ENCODE measurements around the gene SEC22C. TPM values are rescaled to one million over a fixed set of nuclear protein-coding genes. Genes with fewer than 3 reads are reported as not detected.

The SEC22C gene
- total RNA-seq, 1 donor from 2014 or later, result 73.3 TPM

DNA sequence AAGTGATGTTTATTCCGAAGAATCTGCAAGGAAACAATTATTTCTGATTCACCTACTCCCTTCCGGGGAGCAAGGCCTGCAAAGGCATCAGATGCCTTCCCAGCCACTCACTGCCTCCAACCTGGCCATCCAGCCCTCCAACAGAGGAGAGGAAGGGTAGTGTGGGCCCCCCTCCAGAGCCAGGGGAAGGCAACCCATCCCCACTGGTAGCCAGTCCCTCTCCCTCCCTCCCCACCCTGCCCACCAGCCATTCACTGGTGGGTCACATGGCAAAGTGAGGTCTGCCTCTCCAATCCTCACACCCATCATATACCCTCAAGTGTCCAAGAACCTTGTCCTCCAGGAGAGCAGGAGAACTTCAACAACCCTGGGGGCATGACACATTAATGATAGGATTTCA is 81.7 kb downstream of the SEC22C start:
- H3K4me3 ChIP-seq (ENCODE audit: low read depth, low read length), result no peak overlapping the region
- no peaks in the 10 kb centered on the region for H3K36me3 ChIP-seq (ENCODE audit: control insufficient read depth, insufficient read depth, low read length)
- H3K27me3 ChIP-seq (ENCODE audit: control insufficient read depth, insufficient read depth, low read length), result peaks cover 52% of the 10 kb centered on the region
- TF ChIP-seq CTCF (IDR thresholded peaks at IDR 0.05; ENCODE audit: insufficient read depth, low read length, poor library complexity, severe bottlenecking), result no peak
- no peak for DNase-seq (ENCODE audit: low read depth)

- H3K4me3 ChIP-seq (ENCODE audit: low read depth, low read length), result no peak overlapping the region
- TF ChIP-seq CTCF (IDR thresholded peaks at IDR 0.05; ENCODE audit: insufficient read depth, low read length, poor library complexity, severe bottlenecking), result no peak
- H3K36me3 ChIP-seq (ENCODE audit: control insufficient read depth, insufficient read depth, low read length), result no peaks in the 10 kb centered on the region
- no peak for DNase-seq (ENCODE audit: low read depth)
- peaks cover 52% of the 10 kb centered on the region for H3K27me3 ChIP-seq (ENCODE audit: control insufficient read depth, insufficient read depth, low read length)
Measured at GRCh38 chr3:42499478-42499871, 82.3 kb downstream of the SEC22C start.

- DNase-seq (ENCODE audit: low read depth), result no peak
- no peak for TF ChIP-seq CTCF (IDR thresholded peaks at IDR 0.05; ENCODE audit: insufficient read depth, low read length, poor library complexity, severe bottlenecking)
- Histone ChIP-seq H3K4me3 (ENCODE audit: low read depth, low read length) (no peak overlapping the region), H3K27me3 (ENCODE audit: control insufficient read depth, insufficient read depth, low read length) (peaks cover 49% of the 10 kb centered on the region), H3K36me3 (ENCODE audit: control insufficient read depth, insufficient read depth, low read length) (no peaks in the 10 kb centered on the region)
Measured at GRCh38 chr3:42498791-42499477, 82.8 kb downstream of the SEC22C start.

DNA sequence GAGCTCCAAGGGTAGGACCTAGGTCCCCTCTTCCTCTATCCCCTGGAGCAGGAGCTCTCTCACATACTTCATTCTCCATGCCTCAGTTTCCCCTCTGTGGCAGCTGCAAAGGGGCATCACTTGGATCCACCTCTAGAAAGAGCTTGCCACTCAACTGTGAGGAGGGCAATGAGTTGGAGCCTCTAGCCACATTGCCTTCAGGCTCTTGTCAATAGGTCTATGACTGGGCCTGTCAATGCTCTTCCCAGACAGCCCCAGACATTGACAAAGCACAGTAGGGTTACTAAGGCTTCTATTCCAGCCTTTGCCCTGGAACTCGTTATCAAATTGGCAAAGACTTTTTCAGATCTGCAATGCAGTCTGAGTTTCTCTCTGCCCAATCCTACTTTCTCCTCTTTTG is 83.7 kb downstream of the SEC22C start:
- Histone ChIP-seq H3K27me3 (ENCODE audit: control insufficient read depth, insufficient read depth, low read length) (peaks cover 44% of the 10 kb centered on the region), H3K4me3 (ENCODE audit: low read depth, low read length) (no peak overlapping the region), H3K36me3 (ENCODE audit: control insufficient read depth, insufficient read depth, low read length) (no peaks in the 10 kb centered on the region)
- DNase-seq (ENCODE audit: low read depth), result no peak
- no peak for TF ChIP-seq CTCF (IDR thresholded peaks at IDR 0.05; ENCODE audit: insufficient read depth, low read length, poor library complexity, severe bottlenecking)

Other genes with a start within 250 kb of the SEC22C start
- gene LYZL4, start 171.4 kb downstream of the SEC22C start, total RNA-seq, result not detected in 2 replicates
- gene VIPR1, start 79.3 kb downstream of the SEC22C start, total RNA-seq, result 1.3 and 3.7 TPM in 2 replicates
- gene SS18L2, start 8.9 kb upstream of the SEC22C start, total RNA-seq, result 31.6 and 31.8 TPM in 2 replicates
- gene NKTR, start 18.7 kb upstream of the SEC22C start, total RNA-seq, result 29.8 and 34.9 TPM in 2 replicates
- gene ZBTB47, start 71.7 kb upstream of the SEC22C start, total RNA-seq, result 8.8 and 11.1 TPM in 2 replicates
- not detected in 2 replicates for gene KLHL40, start 103.6 kb upstream of the SEC22C start, total RNA-seq
- not detected in 2 replicates for gene HHATL, start 120.8 kb upstream of the SEC22C start, total RNA-seq
- 0.33 and 2.1 TPM in 2 replicates for gene CCDC13, start 191.3 kb upstream of the SEC22C start, total RNA-seq
- gene HIGD1A, start 222.5 kb upstream of the SEC22C start, total RNA-seq, result 181 and 190 TPM in 2 replicates
- gene ACKR2, start 227.5 kb upstream of the SEC22C start, total RNA-seq, result 6.2 and 6.4 TPM in 2 replicates